Suprapubic skin (tissue), 4 donors: ENCODE measurements around the gene PIP5K1C. TPM values are rescaled to one million over a fixed set of nuclear protein-coding genes. Genes with fewer than 3 reads are reported as not detected.

Experiments
- DNase-seq, 2 donors: peaks; one replicate each; pipeline ENCODE4 v3.0.0-alpha.2; 2019; ENCODE audit warnings: low spot score in 2 of 2
- H3K27ac ChIP-seq: fragments of 200-600 bp; sonication (generic); one replicate; pipeline ENCODE4 v1.5.1; 2019
- H3K27me3 ChIP-seq: fragments of 200-600 bp; sonication (generic); one replicate; pipeline ENCODE4 v1.5.1; 2019
- H3K36me3 ChIP-seq: fragments of 200-600 bp; sonication (generic); one replicate; pipeline ENCODE4 v1.5.1; 2019
- H3K4me1 ChIP-seq: fragments of 200-600 bp; sonication (generic); one replicate; pipeline ENCODE4 v1.5.1; 2019
- H3K4me3 ChIP-seq: fragments of 200-600 bp; sonication (generic); one replicate; pipeline ENCODE4 v1.5.1; 2019; ENCODE audit warnings: mild to moderate bottlenecking
- H3K9me3 ChIP-seq: fragments of 200-600 bp; sonication (generic); one replicate; pipeline ENCODE4 v1.5.1; 2019
- CTCF ChIP-seq, 2 donors: fragments of 200-600 bp in 1 of 2; fragments of 450-650 bp in 1 of 2; sonication (generic) in 1 of 2; IDR thresholded peaks; one replicate each; pipeline ENCODE4 v1.5.1; 2016 to 2019; ENCODE audit warnings: antibody characterized with exemption in 2 of 2, mild to moderate bottlenecking in 1 of 2, moderate library complexity in 1 of 2
- EP300 ChIP-seq: sonication (generic); formaldehyde crosslinking; IDR thresholded peaks from one replicate; pipeline ENCODE4 v1.6.1; 2017; ENCODE audit warnings: antibody characterized with exemption
- POLR2A ChIP-seq, 2 donors: fragments of 450-650 bp; IDR thresholded peaks; one replicate each; pipeline ENCODE4 v1.6.1; 2017; ENCODE audit warnings: antibody characterized with exemption in 2 of 2, mild to moderate bottlenecking in 2 of 2, moderate library complexity in 2 of 2
- POLR2AphosphoS5 ChIP-seq, 3 donors: sonication (generic); formaldehyde crosslinking; IDR thresholded peaks; one replicate each; pipeline ENCODE4 v1.6.1; 2017; ENCODE audit warnings: antibody characterized with exemption in 3 of 3
- WGBS: methylation state at CpG from one replicate; pipeline ENCODE4 v1.1.5; 2018; 5-methylcytosine and 5-hydroxymethylcytosine counted together
- total RNA-seq, 4 donors: library from RNA; depleted of rRNA; stranded (reverse); fragments of >200 nt; gene quantifications; one replicate each; pipeline ENCODE4 v1.1.0, GENCODE V29; 2016

The PIP5K1C gene
- total RNA-seq, 4 donors from 2014 or later, result 16.5 to 25.7 (median 20.8) TPM

- H3K9me3 ChIP-seq, result no peaks in the 10 kb centered on the region
- no peaks in the 10 kb centered on the region for H3K36me3 ChIP-seq
- H3K4me3 ChIP-seq, result peak overlapping the region; percentile 32
- H3K27me3 ChIP-seq, result no peaks in the 10 kb centered on the region
- peak overlapping the region; percentile 89 for H3K27ac ChIP-seq
- TF ChIP-seq CTCF (IDR thresholded peaks at IDR 0.05) (no peak), POLR2A (IDR thresholded peaks at IDR 0.05) (no peak), POLR2AphosphoS5 (IDR thresholded peaks at IDR 0.05) (no peak), EP300 (no peak)
- no peak for DNase-seq
- 65% methylated on average over 39 of the region's 40 CpGs for WGBS
- H3K4me1 ChIP-seq, result peaks cover 46% of the 10 kb centered on the region
Observed at GRCh38 chr19:3671680-3672574, 28.3 kb downstream of the PIP5K1C start.

GRCh38 chr19:3670796-3671679, 29.2 kb downstream of the PIP5K1C start:
- 50% methylated on average over 38 of the region's 45 CpGs for WGBS
- TF ChIP-seq EP300, result no peak
- TF ChIP-seq POLR2A (IDR thresholded peaks at IDR 0.05), result no peak
- peak in 1 of 3 donors; percentile 27 for TF ChIP-seq POLR2AphosphoS5 (IDR thresholded peaks at IDR 0.05)
- TF ChIP-seq CTCF (IDR thresholded peaks at IDR 0.05), result no peak
- H3K36me3 ChIP-seq, result no peaks in the 10 kb centered on the region
- H3K4me1 ChIP-seq, result peaks cover 49% of the 10 kb centered on the region
- H3K27ac ChIP-seq, result peak overlapping the region; percentile 89
- no peaks in the 10 kb centered on the region for H3K9me3 ChIP-seq
- peak in 1 of 2 donors; percentile 80 for DNase-seq
- peak overlapping the region; percentile 32 for H3K4me3 ChIP-seq
- no peaks in the 10 kb centered on the region for H3K27me3 ChIP-seq

- TF ChIP-seq POLR2AphosphoS5 (IDR thresholded peaks at IDR 0.05) (no peak), POLR2A (IDR thresholded peaks at IDR 0.05) (peak in 1 of 2 donors; percentile 86), CTCF (IDR thresholded peaks at IDR 0.05) (no peak), EP300 (peak; percentile 14)
- peak; percentile 85 to 89 for DNase-seq
- H3K4me3 ChIP-seq, result peak overlapping the region; percentile 32
- 60% methylated on average over 31 of the region's 33 CpGs for WGBS
- H3K27me3 ChIP-seq, result no peaks in the 10 kb centered on the region
- no peaks in the 10 kb centered on the region for H3K9me3 ChIP-seq
- H3K4me1 ChIP-seq, result peaks cover 53% of the 10 kb centered on the region
- H3K36me3 ChIP-seq, result no peaks in the 10 kb centered on the region
- peak overlapping the region; percentile 89 for H3K27ac ChIP-seq
Observed at GRCh38 chr19:3669947-3670795, 30.1 kb downstream of the PIP5K1C start.

- H3K4me1 ChIP-seq, result peaks cover 53% of the 10 kb centered on the region
- peak overlapping the region; percentile 89 for H3K27ac ChIP-seq
- H3K4me3 ChIP-seq, result no peak overlapping the region
- no peak for TF ChIP-seq EP300
- TF ChIP-seq POLR2AphosphoS5 (IDR thresholded peaks at IDR 0.05), result no peak
- no peak for TF ChIP-seq CTCF (IDR thresholded peaks at IDR 0.05)
- TF ChIP-seq POLR2A (IDR thresholded peaks at IDR 0.05), result no peak
- H3K9me3 ChIP-seq, result no peaks in the 10 kb centered on the region
- no peak for DNase-seq
- whole genome bisulfite sequencing, result 56% methylated on average over 24 of the region's 39 CpGs
- H3K36me3 ChIP-seq, result peaks cover 7% of the 10 kb centered on the region
- no peaks in the 10 kb centered on the region for H3K27me3 ChIP-seq
Observed at GRCh38 chr19:3669082-3669946, 31.0 kb downstream of the PIP5K1C start.
